Measurements from ENCODE around the gene F11. TPM values are rescaled to one million over a fixed set of nuclear protein-coding genes. Genes with fewer than 3 reads are reported as not detected.

Gene F11
- total RNA-seq, 1 donor from 2014 or later = not detected

GRCh38 chr4:186227221-186227620, 38.8 kb upstream of the F11 start, which contains the start of gene KLKB1:
KLKB1 (plus strand) TSS chr4:186227507; CDS start chr4:186228196, 689 bp downstream.
- Histone ChIP-seq H3F3A (ENCODE audit: low read depth) (no peaks in the 10 kb centered on the region), H3K79me2 (ENCODE audit: low read depth) (no peaks in the 10 kb centered on the region), H3K9ac (no peak within 1 kb of the TSS), H3K9me3 (ENCODE audit: low read depth) (peaks cover 11% of the 10 kb centered on the region), H3K36me3 (no peaks in the 10 kb centered on the region), H4K20me1 (ENCODE audit: low read depth) (no peaks in the 10 kb centered on the region), H2AFZ (replicated peaks) (no peak within 1 kb of the TSS), H3K4me3 (no peak within 1 kb of the TSS), H3K4me1 (no peaks in the 10 kb centered on the region), H3K27me3 (no peaks in the 10 kb centered on the region), H3K27ac (no peak within 1 kb of the TSS), H3K4me2 (no peak within 1 kb of the TSS)
- H3K27me3 Mint-ChIP-seq (ENCODE audit: insufficient read depth, low read depth) = peaks cover 3% of the 10 kb centered on the region
- DNase-seq (ENCODE audit: low spot score) = no peak
- H3K36me3 Mint-ChIP-seq = peaks cover 7% of the 10 kb centered on the region
- no peaks in the 10 kb centered on the region for H3K4me1 Mint-ChIP-seq
- no peak within 1 kb of the TSS for H3K27ac Mint-ChIP-seq
- no peak within 1 kb of the TSS for H3K4me3 Mint-ChIP-seq
- TF ChIP-seq CTCF (IDR thresholded peaks at IDR 0.05) (no peak), EZH2phosphoT487 (IDR thresholded peaks at IDR 0.05) (no peak), EZH2 (IDR thresholded peaks at IDR 0.05) (no peak)
- peaks cover 29% of the 10 kb centered on the region for H3K9me3 Mint-ChIP-seq

- Histone ChIP-seq H3K36me3 (no peaks in the 10 kb centered on the region), H3K9me3 (ENCODE audit: low read depth) (peaks cover 10% of the 10 kb centered on the region), H2AFZ (replicated peaks) (no peak overlapping the region), H3K27me3 (no peaks in the 10 kb centered on the region), H3K27ac (no peak overlapping the region), H3K4me2 (no peak overlapping the region), H4K20me1 (ENCODE audit: low read depth) (no peaks in the 10 kb centered on the region), H3K79me2 (ENCODE audit: low read depth) (no peaks in the 10 kb centered on the region), H3K9ac (no peak overlapping the region), H3K4me1 (no peaks in the 10 kb centered on the region), H3K4me3 (no peak overlapping the region), H3F3A (ENCODE audit: low read depth) (no peaks in the 10 kb centered on the region)
- H3K27ac Mint-ChIP-seq = no peak overlapping the region
- H3K36me3 Mint-ChIP-seq = peaks cover 6% of the 10 kb centered on the region
- H3K9me3 Mint-ChIP-seq = peaks cover 28% of the 10 kb centered on the region
- no peak for DNase-seq (ENCODE audit: low spot score)
- H3K4me3 Mint-ChIP-seq = no peak overlapping the region
- H3K4me1 Mint-ChIP-seq = no peaks in the 10 kb centered on the region
- H3K27me3 Mint-ChIP-seq (ENCODE audit: insufficient read depth, low read depth) = peaks cover 3% of the 10 kb centered on the region
- TF ChIP-seq EZH2 (IDR thresholded peaks at IDR 0.05) = no peak
- TF ChIP-seq CTCF (IDR thresholded peaks at IDR 0.05) = no peak
- TF ChIP-seq EZH2phosphoT487 (IDR thresholded peaks at IDR 0.05) = no peak
These were observed 38.1 kb upstream of the F11 start for GRCh38 chr4:186227744-186228513.

- no peak overlapping the region for H3K27ac Mint-ChIP-seq
These were observed 37.5 kb upstream of the F11 start for GRCh38 chr4:186228514-186228894.

More at GRCh38 chr4:186228514-186228894, 37.5 kb upstream of the F11 start:
- Mint-ChIP-seq H3K9me3 (peaks cover 23% of the 10 kb centered on the region), H3K36me3 (peaks cover under 1% of the 10 kb centered on the region), H3K27me3 (ENCODE audit: insufficient read depth, low read depth) (peaks cover 3% of the 10 kb centered on the region), H3K4me3 (no peak overlapping the region), H3K4me1 (no peaks in the 10 kb centered on the region)
- peaks cover 10% of the 10 kb centered on the region for H3K9me3 ChIP-seq (ENCODE audit: low read depth)
- no peak overlapping the region for H3K27ac ChIP-seq
- TF ChIP-seq EZH2phosphoT487 (IDR thresholded peaks at IDR 0.05) = no peak
- TF ChIP-seq CTCF (IDR thresholded peaks at IDR 0.05) = no peak
- TF ChIP-seq EZH2 (IDR thresholded peaks at IDR 0.05) = no peak
- no peaks in the 10 kb centered on the region for H3K4me1 ChIP-seq
- no peaks in the 10 kb centered on the region for H3K27me3 ChIP-seq
- H3K4me3 ChIP-seq = no peak overlapping the region
- H2AFZ ChIP-seq (replicated peaks) = no peak overlapping the region
- no peaks in the 10 kb centered on the region for H4K20me1 ChIP-seq (ENCODE audit: low read depth)
- no peak overlapping the region for H3K4me2 ChIP-seq
- H3F3A ChIP-seq (ENCODE audit: low read depth) = no peaks in the 10 kb centered on the region
- H3K36me3 ChIP-seq = no peaks in the 10 kb centered on the region
- H3K79me2 ChIP-seq (ENCODE audit: low read depth) = no peaks in the 10 kb centered on the region
- H3K9ac ChIP-seq = no peak overlapping the region
- no peak for DNase-seq (ENCODE audit: low spot score)
